Stomach (tissue), 9 donors: ENCODE results near the gene FSTL5. TPM values are rescaled to one million over a fixed set of nuclear protein-coding genes. Genes with fewer than 3 reads are reported as not detected.

Source experiments
- DNase-seq, 2 donors: peaks; one replicate each; pipeline versions ENCODE4 v3.0.0 to v3.0.0-alpha.2; 2013 to 2019
- H3K27ac ChIP-seq, 5 donors: fragments of 200-600 bp in 4 of 5; sonication (generic) in 4 of 5; one replicate each; pipeline ENCODE4 v1.5.1; 2013 to 2019; ENCODE audit warnings: mild to moderate bottlenecking in 1 of 5, moderate library complexity in 1 of 5
- H3K27me3 ChIP-seq, 3 donors: fragments of 200-600 bp; sonication (generic); one replicate each; pipeline ENCODE4 v1.5.1; 2017 to 2019; ENCODE audit warnings: mixed run types in 1 of 3
- H3K36me3 ChIP-seq, 4 donors: fragments of 200-600 bp; sonication (generic); 1 replicate in 3 of 4; 2 replicates in 1 of 4; pipeline ENCODE4 v1.5.1; 2016 to 2019
- H3K4me1 ChIP-seq, 4 donors: fragments of 200-600 bp; sonication (generic); one replicate each; pipeline ENCODE4 v1.5.1; 2016 to 2019
- H3K4me3 ChIP-seq, 4 donors: fragments of 200-600 bp; sonication (generic) in 3 of 4; one replicate each; pipeline ENCODE4 v1.5.1; 2016 to 2019; ENCODE audit warnings: mild to moderate bottlenecking in 1 of 4
- H3K9me3 ChIP-seq, 4 donors: fragments of 200-600 bp; sonication (generic); one replicate each; pipeline ENCODE4 v1.5.1; 2016 to 2019
- EP300 ChIP-seq: sonication (generic); formaldehyde crosslinking; IDR thresholded peaks from one replicate; pipeline ENCODE4 v1.6.1; 2017; ENCODE audit warnings: antibody characterized with exemption
- POLR2A ChIP-seq, 4 donors: fragments of 450-650 bp; IDR thresholded peaks; one replicate each; pipeline ENCODE4 v1.6.1; 2016; ENCODE audit warnings: antibody characterized with exemption in 4 of 4, control low read depth in 2 of 4, mild to moderate bottlenecking in 1 of 4, moderate library complexity in 1 of 4
- POLR2AphosphoS5 ChIP-seq, 3 donors: sonication (generic); formaldehyde crosslinking; IDR thresholded peaks; one replicate each; pipeline ENCODE4 v1.6.1; 2016; ENCODE audit warnings: antibody characterized with exemption in 3 of 3
- WGBS, 5 donors: extraction: QIAGEN DNeasy Blood & Tissue Kit in 3 of 5; methylation state at CpG; one replicate each; pipeline versions ENCODE4 v1.1.5 to v1.1.7; 2013 to 2018; 5-methylcytosine and 5-hydroxymethylcytosine counted together
- intact Hi-C: fragments of 100-400 bp; cut with DNase I; formaldehyde crosslinking; loops from one replicate; pipeline ENCODE4 v1.15.1; 2023; ENCODE audit warnings: low total_unique reads
- polyA plus RNA-seq, 3 donors: library from polyadenylated mRNA; stranded (reverse); fragments of 200-250 nt; gene quantifications; one replicate each; pipeline ENCODE4 v1.2.3, GENCODE V29; 2013
- total RNA-seq, 5 donors: library from RNA; depleted of rRNA; stranded (reverse); fragments of >200 nt; gene quantifications; one replicate each; pipeline versions ENCODE4 v1.1.0 to v1.2.3, GENCODE V29; 2014 to 2016
- TF ChIP-seq, protein P1 (sequence below), 7 experiments: fragments of 450-650 bp in 4 of 7; fragments of 200-600 bp in 3 of 7; sonication (generic) in 3 of 7; IDR thresholded peaks; one replicate each; pipeline ENCODE4 v1.5.1; 2016 to 2019; ENCODE audit warnings: antibody characterized with exemption in 7 of 7, control low read depth in 2 of 7, mild to moderate bottlenecking in 1 of 7
- donor health status: healthy with polysubstance abuse.
- donor health status: Bipolar disorder and iron deficiency.
- donor health status: healthy.

Gene FSTL5
- total and polyA plus RNA-seq, 8 donors = 4.6 TPM; not detected in 7

- TF ChIP-seq POLR2AphosphoS5 (IDR thresholded peaks at IDR 0.05) (no peak), POLR2A (IDR thresholded peaks at IDR 0.05) (no peak), EP300 (no peak)
- TF ChIP-seq, protein P1, sequence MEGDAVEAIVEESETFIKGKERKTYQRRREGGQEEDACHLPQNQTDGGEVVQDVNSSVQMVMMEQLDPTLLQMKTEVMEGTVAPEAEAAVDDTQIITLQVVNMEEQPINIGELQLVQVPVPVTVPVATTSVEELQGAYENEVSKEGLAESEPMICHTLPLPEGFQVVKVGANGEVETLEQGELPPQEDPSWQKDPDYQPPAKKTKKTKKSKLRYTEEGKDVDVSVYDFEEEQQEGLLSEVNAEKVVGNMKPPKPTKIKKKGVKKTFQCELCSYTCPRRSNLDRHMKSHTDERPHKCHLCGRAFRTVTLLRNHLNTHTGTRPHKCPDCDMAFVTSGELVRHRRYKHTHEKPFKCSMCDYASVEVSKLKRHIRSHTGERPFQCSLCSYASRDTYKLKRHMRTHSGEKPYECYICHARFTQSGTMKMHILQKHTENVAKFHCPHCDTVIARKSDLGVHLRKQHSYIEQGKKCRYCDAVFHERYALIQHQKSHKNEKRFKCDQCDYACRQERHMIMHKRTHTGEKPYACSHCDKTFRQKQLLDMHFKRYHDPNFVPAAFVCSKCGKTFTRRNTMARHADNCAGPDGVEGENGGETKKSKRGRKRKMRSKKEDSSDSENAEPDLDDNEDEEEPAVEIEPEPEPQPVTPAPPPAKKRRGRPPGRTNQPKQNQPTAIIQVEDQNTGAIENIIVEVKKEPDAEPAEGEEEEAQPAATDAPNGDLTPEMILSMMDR (IDR thresholded peaks at IDR 0.05) = no peak
- H3K9me3 ChIP-seq = peaks cover 0 to 6% (median 0%) of the 10 kb centered on the region in 4 donors
- no peaks in the 10 kb centered on the region for H3K4me1 ChIP-seq
- H3K27me3 ChIP-seq = no peaks in the 10 kb centered on the region
- no peaks in the 10 kb centered on the region for H3K36me3 ChIP-seq
- 83 to 93% (median 88%) methylated on average over 3 of the region's 3 CpGs for WGBS, 5 donors
- no peak overlapping the region for H3K27ac ChIP-seq
- DNase-seq = no peak
- intact Hi-C loops = no loop called here
- no peak overlapping the region for H3K4me3 ChIP-seq
These were observed 812.9 kb downstream of the FSTL5 start for GRCh38 chr4:161350946-161351345.

DNA sequence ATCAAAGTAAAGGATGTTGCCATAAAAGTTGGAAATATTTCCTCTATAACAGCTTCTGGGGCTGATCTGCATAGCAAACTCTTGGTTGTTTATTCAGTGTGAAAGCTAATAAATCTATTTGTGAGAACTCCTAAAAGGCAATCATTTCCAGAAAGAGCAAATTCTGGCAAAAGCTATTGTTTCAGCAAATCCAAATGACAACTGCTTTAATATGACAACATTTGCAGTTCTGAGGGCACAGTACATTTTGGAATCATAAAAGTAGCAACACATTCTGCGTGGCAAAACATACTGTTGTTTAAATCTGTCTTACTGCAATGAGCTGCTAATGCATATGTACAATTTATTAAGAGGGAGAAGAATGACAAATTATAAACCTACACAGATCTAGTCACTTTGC lies 818.1 kb downstream of the FSTL5 start:
- TF ChIP-seq EP300 (no peak), POLR2A (IDR thresholded peaks at IDR 0.05) (no peak), POLR2AphosphoS5 (IDR thresholded peaks at IDR 0.05) (no peak)
- TF ChIP-seq, protein P1 (IDR thresholded peaks at IDR 0.05) = no peak
- peaks cover 0 to 6% (median 0%) of the 10 kb centered on the region in 4 donors for H3K9me3 ChIP-seq

GRCh38 chr4:161343569-161343950 lies 820.2 kb downstream of the FSTL5 start:
- WGBS, 5 donors = 77 to 87% (median 80%) methylated on average over 2 of the region's 2 CpGs
- Histone ChIP-seq H3K27me3 (no peaks in the 10 kb centered on the region), H3K9me3 (peaks cover 0 to under 1% (median 0%) of the 10 kb centered on the region in 4 donors), H3K36me3 (no peaks in the 10 kb centered on the region), H3K4me1 (no peaks in the 10 kb centered on the region), H3K27ac (no peak overlapping the region), H3K4me3 (no peak overlapping the region)
- TF ChIP-seq EP300 = no peak
- TF ChIP-seq, protein P1 (IDR thresholded peaks at IDR 0.05) = no peak
- no peak for TF ChIP-seq POLR2AphosphoS5 (IDR thresholded peaks at IDR 0.05)
- intact Hi-C loops = no loop called here
- DNase-seq = no peak

More for the DNA sequence above, 818.1 kb downstream of the FSTL5 start:
- WGBS, 5 donors = 34 to 69% (median 45%) methylated on average over 1 of the region's 1 CpG
- H3K4me3 ChIP-seq = no peak overlapping the region
- H3K36me3 ChIP-seq = no peaks in the 10 kb centered on the region
- no peak for DNase-seq
- no peaks in the 10 kb centered on the region for H3K27me3 ChIP-seq
- intact Hi-C loops = no loop called here
- no peak overlapping the region for H3K27ac ChIP-seq
- no peaks in the 10 kb centered on the region for H3K4me1 ChIP-seq

DNA sequence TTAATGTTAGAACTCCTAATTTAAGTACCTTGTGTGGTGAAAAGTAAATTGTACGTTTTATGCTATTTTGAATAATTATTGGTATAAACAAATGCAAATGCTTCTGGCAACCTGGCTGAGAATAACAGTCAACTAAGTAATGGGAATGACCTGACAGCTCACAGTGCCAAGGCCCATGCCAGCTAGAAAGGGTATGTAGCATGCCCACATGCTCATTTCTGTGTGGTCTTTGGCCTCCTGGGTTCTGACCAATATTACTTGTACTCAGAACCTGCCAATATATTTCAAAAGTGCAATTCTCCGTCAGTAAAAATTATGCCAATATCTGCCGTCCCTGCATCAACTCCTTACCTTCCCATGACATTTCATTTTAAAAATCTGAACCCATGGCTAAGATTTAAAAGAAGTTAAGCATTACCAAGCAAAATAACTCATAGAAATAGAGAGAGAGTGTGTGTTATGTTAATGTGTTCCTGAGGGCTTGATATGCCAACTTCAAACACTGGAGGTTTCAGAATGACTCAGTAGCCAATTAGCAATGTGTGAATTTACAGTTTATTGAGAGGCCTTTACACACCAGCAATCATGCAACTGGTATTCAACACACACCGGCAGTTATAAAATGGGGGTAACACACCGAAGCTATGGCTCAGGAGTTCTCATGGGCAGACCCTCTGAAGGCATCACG lies 820.8 kb downstream of the FSTL5 start:
- no peak for DNase-seq
- H3K27ac ChIP-seq = no peak overlapping the region
- no peaks in the 10 kb centered on the region for H3K27me3 ChIP-seq
- no peak for TF ChIP-seq EP300
- TF ChIP-seq, protein P1 (IDR thresholded peaks at IDR 0.05) = no peak
- H3K9me3 ChIP-seq = no peaks in the 10 kb centered on the region
- H3K4me3 ChIP-seq = no peak overlapping the region
- intact Hi-C loops = no loop called here
- no peaks in the 10 kb centered on the region for H3K36me3 ChIP-seq
- no peaks in the 10 kb centered on the region for H3K4me1 ChIP-seq
- WGBS, 5 donors = 69 to 83% (median 76%) methylated on average over 6 of the region's 6 CpGs
